ENCODE measurements around the gene GPSM1.

GPSM1 gene

DNA sequence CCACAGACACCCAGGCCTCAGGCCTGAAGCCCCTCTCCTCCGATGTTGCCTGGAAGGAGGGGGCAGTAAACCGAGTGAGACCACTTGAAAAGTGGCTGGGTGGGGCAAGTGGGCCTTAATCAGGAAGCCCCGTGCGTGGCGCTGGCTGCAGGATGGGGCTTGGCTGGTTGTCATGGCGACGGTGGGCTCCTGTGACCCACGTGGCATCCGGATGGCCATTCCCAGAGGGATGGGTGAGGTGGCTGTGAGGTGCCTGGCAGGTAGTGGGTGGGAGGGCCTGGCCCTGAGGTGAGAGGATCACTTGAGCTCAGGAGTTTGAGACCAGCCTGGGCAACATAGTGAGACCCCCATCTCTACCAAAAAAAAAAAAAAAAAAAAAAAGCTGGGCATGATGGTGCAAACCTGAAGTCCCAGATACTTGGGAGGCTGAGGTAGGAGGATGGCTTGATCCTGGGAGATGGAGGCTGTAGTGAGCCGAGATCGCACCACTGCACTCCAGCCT, 5.2 kb downstream of the GPSM1 start:
- DNase-seq (ENCODE audit: low read depth in 2 of 2) = no peak

DNA sequence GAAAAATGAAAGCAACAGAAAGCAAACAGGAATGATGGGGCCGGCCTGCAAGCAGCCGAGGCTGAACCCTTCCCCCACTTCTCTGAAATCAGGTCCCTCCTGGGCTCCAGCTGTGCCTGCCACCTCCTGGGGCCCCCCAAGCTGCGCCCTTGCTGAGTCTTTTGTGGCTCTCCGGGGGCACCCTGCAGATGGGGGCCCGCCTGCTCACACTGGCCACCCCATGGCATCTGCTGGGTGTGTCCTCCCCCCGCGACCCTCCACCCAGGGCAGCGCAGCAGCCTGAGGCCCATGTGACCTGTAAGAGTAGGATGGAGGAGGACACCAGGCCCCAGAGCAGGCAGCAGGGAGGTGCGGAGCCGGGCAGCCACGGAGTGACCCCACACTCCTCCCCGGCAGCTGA, 5.7 kb downstream of the GPSM1 start:
- DNase-seq (ENCODE audit: low read depth in 2 of 2) = no peak

DNA sequence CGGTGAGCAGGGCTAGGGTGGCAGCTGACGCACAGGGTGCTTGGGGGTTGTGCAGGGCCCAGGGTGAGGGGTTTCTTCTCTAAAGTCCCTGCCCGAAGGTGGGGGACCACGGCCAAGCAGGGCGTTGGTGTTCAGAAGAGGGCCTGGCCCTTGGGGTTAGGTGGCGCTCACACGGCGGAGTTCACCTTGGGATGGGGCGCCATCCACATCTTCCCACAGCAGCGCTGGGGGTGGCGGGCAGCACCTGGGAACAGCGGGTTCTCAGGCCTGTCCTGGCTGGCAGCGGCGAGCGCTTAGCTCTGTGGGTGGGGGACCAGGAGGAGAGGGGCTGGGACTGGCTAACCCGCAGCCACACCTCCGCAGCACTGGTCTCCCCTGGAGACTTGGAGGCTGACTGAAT, 6.1 kb downstream of the GPSM1 start:
- no peak for DNase-seq (ENCODE audit: low read depth in 2 of 2)

DNA sequence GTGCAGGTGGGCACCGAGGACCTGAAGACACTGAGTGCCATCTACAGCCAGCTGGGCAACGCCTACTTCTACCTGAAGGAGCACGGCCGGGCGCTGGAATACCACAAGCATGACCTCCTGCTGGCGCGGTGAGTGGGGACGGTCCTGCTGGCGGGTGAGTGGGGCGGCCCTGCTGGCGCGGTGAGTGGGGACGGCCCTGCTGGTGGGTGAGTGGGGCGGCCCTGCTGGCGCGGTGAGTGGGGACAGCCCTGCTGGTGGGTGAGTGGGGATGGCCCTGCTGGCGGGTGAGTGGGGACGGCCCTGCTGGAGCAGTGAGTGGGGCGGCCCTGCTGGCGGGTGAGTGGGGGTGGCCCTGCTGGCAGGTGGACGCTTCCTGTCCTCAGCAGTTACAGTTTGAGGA, 7.2 kb downstream of the GPSM1 start:
- no peak for DNase-seq (ENCODE audit: low read depth in 2 of 2)

DNA sequence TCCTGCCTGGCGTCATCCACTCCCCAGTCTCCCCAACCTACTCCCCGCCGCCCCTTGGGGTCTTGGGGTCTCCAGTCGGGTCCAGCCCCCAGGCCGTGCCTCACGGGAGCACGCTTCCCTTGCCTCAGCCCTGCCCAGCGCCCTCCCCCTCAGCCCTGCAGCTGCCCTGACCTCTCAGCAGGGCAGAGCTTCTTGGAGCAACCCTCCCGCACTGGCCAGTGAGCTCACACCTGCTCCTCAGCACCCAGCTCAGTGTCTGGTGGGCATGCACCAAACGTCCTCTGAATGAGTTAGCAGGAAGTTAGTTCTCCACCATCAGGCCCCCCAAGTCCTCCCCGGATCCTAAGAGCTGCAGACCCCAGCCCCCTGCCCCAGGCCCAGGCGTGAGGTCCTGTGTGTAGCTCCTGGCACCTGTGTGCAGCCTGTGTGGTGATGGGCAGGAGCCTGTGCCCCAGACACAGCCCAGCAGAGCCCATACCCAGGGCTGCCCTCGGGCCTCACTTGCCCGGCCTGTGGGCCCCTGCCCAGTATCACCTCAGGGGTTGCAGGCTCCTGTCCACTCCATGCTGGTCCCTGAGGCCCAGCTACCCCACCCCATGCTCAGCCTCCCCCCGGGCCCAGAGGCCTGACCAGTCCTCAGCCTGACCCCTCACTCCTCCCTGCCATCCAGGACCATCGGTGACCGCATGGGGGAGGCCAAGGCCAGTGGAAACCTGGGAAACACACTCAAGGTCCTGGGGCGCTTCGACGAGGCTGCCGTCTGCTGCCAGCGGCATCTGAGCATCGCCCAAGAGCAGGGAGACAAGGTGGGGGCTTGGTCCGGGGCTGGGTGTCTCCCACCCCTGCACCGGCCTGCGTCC, 8.2 kb downstream of the GPSM1 start:
- no peak for DNase-seq (ENCODE audit: low read depth in 2 of 2)

DNA sequence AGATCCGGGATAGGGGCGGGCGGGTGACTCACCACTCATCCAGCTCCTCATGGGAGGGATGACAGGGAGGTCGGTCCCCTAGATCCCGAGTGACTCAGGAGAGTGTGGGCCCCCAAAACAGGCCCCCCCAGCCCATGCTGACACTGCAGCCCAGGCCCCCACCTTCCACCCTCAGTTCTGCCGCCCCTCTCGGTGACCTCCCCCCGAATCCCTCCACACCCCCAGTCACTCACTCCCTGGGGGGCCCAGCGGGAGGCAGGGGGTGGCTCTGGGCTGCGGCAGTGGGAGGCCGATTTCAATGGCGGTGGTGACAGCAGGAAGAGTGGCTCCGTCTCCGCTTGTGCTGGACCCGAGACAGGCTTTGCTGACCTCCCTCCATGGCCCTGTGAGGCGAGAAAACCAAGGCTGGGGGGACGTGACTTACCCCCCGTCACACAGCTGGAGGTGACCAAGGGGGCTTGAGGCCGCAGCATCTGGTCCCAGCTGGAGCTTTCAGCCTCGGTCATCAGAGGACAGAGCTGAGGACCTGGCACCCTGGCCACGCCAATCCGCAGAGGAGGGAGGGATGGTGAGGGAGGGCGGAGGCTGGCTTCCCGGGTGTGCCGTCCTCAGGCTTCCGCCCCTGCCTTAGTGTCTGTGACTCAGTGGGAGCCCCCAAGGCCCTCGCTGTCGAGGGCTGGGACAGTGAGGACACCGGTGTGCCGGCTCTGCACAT, 9.0 kb downstream of the GPSM1 start:
- no peak for DNase-seq (ENCODE audit: low read depth in 2 of 2)

DNA sequence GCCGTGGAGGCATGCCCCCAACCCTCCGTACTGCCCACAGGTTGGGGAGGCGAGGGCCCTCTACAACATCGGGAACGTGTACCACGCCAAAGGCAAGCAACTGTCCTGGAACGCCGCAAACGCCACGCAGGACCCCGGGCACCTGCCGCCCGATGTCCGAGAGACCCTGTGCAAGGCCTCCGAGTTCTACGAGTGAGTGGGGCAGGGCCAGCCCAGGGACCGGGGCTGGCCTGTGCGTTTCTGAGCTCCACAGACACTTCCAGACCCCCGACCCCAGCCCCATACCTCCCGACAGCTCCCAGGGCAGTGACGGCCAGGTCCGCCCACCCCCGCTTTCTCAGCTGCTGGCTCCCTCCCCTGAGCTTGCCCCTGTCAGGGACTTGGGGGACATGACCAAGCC, 9.5 kb downstream of the GPSM1 start:
- no peak for DNase-seq (ENCODE audit: low read depth in 2 of 2)

DNA sequence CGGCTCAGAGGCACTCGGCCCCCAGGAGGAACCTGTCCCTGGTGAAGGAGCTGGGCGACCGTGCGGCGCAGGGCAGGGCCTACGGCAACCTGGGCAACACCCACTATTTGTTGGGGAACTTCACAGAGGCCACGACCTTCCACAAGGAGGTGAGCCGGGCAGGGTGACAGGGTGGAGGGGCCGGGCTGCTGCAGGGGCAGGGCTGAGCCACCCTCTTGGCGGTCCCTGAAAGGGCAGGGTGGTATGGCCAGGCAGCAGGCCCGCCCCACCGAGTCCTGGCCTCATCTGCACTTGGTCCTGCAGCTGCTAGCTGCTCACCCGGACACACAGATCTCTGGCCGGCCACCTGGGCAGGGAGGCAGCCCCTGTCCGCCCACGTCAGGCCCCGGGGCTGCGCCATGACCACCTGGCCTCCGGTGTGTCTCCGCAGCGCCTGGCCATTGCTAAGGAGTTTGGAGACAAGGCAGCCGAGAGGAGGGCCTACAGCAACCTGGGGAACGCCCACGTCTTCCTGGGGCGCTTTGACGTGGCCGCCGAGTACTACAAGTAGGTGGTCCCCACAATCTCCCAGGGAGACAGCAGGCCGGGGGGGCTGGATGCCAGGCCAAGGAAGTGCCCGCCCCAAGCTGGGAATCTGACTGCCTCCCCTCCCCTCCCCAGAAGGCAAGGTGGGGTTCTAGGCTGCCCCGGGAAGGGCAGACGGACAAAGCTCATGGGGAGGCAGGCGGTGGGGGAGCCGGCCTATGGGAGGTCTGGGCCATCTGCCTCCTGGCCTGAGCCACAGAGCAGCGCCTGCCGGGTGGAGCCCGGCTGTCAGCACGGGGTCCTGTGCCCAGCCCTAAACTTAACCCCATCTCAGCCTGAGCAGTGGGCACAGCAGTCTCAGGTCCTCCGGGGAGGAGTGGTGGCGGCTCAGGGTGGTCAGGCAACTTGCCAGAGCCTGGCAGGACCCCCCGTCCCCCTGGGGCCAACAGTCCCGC, 10.4 kb downstream of the GPSM1 start:
- no peak for DNase-seq (ENCODE audit: low read depth in 2 of 2)

DNA sequence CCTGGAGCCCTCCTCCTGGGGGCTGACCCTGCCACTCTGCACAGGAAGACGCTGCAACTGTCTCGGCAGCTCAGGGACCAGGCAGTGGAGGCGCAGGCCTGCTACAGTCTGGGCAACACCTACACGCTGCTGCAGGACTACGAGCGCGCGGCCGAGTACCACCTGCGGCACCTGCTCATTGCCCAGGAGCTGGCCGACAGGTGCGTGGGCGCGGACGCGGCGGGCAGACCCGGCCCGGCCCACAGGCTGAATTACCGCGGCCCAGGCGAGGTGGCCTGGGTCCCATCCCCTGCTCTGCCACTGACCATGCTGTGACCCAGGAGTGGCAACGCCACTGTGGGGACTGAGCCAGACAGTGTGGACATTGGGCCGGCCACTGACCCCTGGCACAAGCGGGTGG, 11.2 kb downstream of the GPSM1 start:
- no peak for DNase-seq (ENCODE audit: low read depth in 2 of 2)

DNA sequence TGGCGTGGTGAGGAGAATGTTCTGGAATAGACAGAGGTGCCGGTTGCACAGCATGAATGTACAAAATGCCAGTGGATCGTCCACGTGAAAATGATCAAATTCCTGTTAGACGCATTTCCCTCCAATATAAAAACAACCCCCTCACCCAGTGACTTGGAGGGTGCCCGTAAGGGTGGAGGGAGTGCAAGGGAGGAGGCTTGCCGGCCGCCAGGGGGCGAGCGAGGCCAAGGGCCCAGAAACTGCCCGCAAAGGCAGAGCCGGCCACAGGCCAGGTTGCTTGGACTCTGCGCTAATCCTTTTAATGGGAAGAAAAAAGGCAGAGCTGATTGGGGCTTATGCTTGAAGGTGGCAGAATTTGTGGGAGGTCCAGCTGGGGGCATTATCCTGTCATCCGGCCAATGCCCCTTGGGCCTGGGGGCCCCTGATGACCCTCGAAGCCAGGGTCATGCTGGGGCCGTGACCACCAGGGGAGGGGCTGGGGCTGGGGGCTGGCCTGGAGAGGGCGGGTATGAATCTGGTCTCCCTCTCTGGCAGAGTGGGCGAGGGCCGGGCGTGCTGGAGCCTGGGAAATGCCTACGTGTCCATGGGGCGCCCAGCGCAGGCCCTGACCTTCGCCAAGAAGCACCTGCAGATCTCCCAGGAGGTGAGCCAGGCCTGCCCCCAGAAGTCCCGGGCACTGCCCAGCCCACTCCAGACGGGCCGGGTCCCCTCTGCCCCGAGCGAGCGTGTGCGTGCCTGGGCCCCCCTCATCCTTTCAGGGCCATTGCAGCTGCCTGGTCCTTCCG, 12.0 kb downstream of the GPSM1 start:
- DNase-seq (ENCODE audit: low read depth in 2 of 2) = peak in 1 of 2 donors; percentile 26

DNA sequence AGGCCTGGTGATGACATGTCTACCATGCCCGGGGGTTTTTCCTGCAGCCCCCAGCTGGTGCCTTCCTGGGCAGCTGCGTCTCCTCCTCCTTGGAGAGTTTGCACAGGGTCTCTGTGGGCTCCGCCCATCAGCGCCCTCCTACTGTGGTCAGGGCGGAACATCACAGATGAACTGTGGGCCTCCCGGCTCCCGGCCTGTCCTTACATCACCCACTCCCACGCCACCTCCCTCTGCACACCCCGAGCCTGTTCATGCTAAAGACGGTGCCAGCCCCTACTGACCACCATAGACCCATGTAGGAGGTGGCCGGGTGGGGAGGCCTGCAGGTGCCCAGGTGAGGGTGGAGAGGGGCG, 12.6 kb downstream of the GPSM1 start:
- DNase-seq (ENCODE audit: low read depth in 2 of 2) = no peak

DNA sequence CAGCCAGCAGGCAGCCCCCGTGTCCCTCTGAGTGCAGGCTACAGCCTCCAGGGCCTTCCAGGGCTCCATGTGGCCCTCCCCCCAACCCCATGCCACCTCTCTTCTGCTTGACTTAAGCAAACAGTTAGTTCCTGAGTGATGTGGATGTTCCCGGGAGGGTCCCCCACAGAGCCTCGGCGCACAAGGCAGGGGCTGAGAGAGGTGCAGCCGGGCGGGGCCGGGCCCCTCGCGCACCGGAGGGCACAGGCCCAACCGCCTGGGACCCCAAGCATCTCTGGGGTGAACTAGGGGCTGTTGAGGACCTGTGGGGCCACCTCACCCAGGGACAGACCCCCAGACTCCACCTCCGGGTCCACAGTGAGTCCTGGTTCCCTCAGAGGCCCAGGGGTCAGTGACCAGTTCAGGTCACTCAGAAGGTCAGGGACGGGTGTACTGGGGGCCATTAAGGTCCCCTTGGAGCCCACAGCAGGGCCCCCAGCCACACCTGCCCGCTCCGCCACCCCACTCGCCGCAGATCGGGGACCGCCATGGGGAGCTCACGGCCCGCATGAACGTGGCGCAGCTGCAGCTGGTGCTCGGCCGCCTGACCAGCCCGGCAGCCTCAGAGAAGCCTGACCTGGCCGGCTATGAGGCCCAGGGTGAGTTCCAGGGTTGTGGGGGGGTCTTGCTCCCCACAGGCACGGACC, 13.2 kb downstream of the GPSM1 start:
- DNase-seq (ENCODE audit: low read depth in 2 of 2) = no peak

DNA sequence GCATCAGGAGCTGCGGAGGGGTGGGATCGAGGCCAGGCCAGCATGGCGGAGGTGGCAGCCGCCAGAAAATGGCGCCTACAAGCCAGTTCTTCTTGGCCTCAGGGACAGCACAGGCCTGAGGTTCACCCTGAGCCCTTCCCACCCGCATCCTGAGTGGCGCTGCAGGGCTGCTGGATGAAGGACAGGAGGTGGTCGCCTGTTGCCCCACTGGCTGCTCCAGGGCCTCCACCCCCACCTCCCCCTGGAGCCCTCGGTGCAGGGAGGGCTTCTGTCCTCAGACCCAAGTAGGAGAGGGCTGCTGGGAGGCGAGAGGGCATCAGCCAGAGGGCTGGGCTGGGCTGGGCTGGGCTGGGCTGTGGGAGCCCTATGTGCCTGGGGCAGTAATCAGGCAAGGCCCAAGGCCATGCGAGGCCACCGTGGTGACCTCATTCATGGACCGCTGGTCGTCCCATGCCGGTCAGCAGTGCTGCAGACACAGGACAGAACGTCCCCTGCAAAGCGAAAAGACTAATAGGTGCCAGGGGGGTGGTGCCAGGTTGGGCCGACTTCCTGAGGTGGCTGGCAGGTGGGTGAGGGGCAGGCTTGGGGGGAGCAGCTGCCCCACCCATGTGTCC, 13.8 kb downstream of the GPSM1 start:
- no peak for DNase-seq (ENCODE audit: low read depth in 2 of 2)

DNA sequence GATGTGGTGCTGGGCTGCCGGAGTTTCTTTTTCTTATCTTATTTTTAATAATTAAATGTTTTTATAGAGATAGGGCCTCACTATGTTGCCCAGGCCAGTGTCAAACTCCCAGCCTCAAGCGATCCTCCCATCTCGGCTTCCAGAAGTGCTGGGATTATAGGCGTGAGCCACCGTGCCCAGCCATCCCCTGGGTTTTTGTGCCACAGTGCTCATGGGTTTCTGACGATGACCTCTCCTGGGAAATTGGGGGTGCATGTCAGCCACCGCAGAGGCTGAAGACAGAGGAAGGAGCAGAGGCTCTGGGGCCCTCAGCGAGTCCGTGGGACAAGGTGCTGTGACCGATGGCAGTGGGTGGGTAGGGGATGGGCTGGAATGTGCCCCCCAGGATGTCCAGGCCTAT, 14.4 kb downstream of the GPSM1 start:
- no peak for DNase-seq (ENCODE audit: low read depth in 2 of 2)

DNA sequence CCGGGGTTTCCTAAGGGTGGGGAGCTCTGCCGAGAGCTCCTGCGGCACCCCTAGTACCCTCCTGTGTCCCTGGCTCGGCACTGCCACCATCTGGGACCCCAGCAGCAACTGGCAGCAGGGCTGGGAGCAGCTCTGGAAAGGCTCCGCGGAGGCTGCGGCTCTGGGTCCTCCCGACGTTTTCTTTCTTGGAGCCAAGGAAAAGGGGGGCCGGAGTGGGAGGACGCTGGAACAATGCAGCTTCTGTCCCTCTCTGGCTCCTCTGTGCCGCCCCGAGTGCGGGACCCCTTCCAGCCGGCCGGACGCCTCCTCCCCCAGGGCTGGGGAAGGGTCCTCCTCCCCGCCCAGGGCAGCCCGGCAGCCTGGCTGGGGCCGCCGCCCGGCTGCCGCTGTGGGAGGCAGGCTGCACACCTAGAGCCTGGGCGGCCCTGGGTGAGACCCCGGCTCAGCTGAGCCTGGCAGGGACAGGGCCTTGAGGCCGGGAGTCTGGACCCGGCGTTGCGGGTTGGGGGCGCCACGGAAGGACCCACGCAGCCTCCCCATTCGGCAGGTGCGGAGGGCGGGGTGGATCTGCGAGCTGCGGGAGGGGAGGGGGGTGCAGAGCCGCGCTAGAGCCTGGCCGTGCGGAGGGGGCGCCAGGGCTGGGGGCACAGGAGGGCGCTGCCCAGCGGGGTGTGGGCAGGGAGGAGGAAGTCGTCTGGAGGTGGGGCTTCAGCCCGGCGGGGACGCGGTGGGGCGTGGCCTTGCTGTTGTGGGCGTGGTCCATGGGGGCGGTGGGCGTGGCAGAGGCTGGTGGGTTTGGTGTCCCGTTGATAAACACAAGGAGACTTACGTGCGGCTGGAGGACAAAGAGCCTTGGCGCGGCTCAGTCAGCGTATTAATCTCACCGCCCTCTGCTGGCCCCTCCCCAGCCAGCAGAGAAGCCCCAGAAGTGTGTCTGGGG, 15.1 kb downstream of the GPSM1 start:
- DNase-seq (ENCODE audit: low read depth in 2 of 2) = peak; percentile 59 to 75

DNA sequence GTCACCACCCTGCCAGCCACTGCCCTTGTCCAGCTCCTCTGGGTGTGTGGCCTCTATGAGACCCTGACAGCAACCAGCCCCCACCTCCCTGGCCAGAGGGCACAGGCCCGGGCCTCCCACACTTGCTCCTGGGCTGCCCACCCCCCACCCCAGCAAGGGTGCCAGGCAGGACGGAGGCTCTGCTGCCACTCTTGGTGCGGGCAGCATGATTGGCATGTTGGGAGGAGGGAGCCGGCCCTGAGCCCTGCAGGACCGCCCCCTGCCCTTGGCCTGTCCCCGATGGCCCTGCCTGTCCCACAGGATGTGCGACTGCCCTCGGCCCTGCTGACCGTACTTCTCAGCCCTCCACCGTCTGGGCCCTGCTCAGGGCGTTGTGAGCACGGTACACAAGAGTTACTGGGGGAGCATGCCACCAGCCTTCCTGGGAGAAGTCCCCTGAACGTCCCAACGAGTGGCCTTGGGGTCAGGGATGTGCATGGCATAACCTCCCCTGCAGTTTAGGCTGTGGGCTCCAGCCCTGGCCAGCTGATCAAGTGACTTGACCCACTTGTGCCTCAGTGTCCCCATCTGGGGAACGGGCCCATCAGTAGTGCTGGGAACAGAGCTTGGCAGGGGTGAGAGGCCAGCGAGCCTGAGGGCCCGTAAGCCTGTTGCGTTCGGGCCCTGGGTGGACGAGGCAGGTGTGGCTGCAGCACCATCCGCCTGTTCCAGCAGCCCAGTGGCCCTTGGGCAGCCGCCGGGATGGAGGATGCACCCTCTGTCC, 16.0 kb downstream of the GPSM1 start:
- DNase-seq (ENCODE audit: low read depth in 2 of 2) = no peak

DNA sequence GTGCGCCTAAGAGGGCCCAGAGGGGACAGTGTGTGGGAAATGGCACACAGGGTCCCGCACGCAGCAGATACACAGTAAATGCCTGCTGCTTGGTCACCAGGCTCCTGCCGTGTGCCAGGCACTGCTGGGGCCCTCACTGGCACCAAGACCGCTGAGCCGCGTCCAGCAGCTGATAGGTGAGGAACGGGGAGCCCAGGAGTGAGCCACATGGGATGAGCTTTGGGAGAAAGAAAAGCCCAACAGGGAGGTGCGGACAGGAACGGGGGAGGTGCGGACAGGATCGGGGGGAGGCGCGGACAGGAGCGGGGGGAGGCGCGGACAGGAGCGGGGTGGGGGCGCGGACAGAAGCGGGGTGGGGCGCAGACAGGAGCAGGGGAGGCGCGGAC, 16.5 kb downstream of the GPSM1 start:
- DNase-seq (ENCODE audit: low read depth in 2 of 2) = no peak

DNA sequence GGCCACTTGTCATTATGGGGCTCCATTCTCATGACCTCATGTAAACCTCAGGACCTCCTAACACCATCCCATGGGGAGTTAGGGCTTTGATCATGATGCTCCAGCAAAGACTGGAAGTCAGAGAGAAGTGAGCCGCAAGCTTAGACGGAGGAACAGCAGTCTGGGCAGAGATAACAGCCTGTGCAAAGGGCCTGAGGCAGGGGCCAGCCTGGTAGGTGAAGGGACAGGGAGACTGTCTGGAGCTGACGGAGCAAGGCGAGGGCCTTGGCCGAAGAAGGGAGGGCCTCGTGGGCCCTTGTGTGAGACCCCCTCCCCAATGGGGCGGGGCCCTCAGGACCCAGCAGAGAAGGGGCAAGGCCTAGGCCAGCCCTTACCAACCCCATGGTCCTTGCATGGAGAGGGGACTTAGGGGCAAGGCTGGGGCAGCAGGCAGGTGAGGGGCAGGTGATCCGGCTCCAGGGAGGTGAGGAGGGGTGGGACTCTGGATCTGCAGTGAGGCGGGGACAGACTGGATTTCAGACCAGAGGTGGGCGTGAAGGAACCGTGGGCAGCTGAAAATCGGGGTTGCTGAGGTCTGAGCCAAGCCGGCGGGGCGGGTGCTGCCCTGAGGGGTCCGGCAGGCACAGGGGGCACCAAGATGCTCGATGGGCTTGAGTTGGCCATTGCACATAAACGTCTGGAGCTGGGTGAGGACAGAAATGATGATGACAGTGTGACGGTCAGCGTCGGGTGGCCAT, 17.4 kb downstream of the GPSM1 start:
- DNase-seq (ENCODE audit: low read depth in 2 of 2) = no peak

Measured in stimulated activated CD8-positive, alpha-beta memory T cell treated with anti-CD3 and anti-CD28 coated beads, Interleukin-2, amount 100 ng/mL, for 48 hours (primary cell).